B cell (primary cell): ENCODE results near the gene CDH13. TPM values are rescaled to one million over a fixed set of nuclear protein-coding genes. Genes with fewer than 3 reads are reported as not detected.
A peak's percentile ranks its signal among the peaks of the same experiment; 100 is the strongest.

Experiments
- ATAC-seq: fragments of 200-7000 bp; cut with Tn5 transposase; one replicate; pipeline ENCODE4 v1.10.0; 2021; ENCODE audit warnings: low read depth, mild to moderate bottlenecking, moderate number of reproducible peaks, moderate library complexity
- CTCF ChIA-PET: fragments of 350-600 bp; sonication (Branson Sonifier 250); formaldehyde crosslinking; loops from one replicate; lab custom pipeline; 2021; ENCODE audit warnings: antibody characterized with exemption, inconsistent platforms; lab: Charles Lee
- POLR2A ChIA-PET: fragments of 350-600 bp; sonication (Branson Sonifier 250); formaldehyde crosslinking; loops from one replicate; lab custom pipeline; 2021; ENCODE audit warnings: antibody characterized with exemption; lab: Charles Lee
- DNase-seq: peaks from one replicate; pipeline ENCODE4 v3.0.0; 2013
- H2AFZ ChIP-seq: 2 replicates; pipeline ENCODE4 v1.6.1; 2012; ENCODE audit warnings: mild to moderate bottlenecking, low read depth, low read length; ENCODE audit not compliant: insufficient read depth, poor library complexity, severe bottlenecking
- H3K27ac ChIP-seq, 2 donors: 1 replicate in 1 of 2; 2 replicates in 1 of 2; pipeline ENCODE4 v1.5.1; 2012 to 2013; ENCODE audit warnings: low read length in 2 of 2, mild to moderate bottlenecking in 2 of 2, moderate library complexity in 1 of 2
- H3K27me3 ChIP-seq, 4 experiments: fragments of 200-600 bp in 1 of 4; sonication (generic) in 1 of 4; replicated peaks in 1 of 4; 1 replicate in 2 of 4; 2 replicates in 2 of 4; pipeline versions ENCODE4 v1.6.1 to v1.7.0; 2013 to 2016; ENCODE audit warnings: low read length in 3 of 4, mild to moderate bottlenecking in 2 of 4, mixed read lengths in 1 of 4, moderate library complexity in 1 of 4; ENCODE audit not compliant: insufficient read depth in 4 of 4, control insufficient read depth in 3 of 4; ENCODE audit errors: control extremely low read depth in 1 of 4
- H3K36me3 ChIP-seq, 2 experiments: replicated peaks in 1 of 2; 1 replicate in 1 of 2; 2 replicates in 1 of 2; pipeline versions ENCODE4 v1.6.1 to v1.7.1; 2013; ENCODE audit warnings: low read length in 1 of 2; ENCODE audit not compliant: insufficient read depth in 2 of 2, control insufficient read depth in 1 of 2; ENCODE audit errors: control extremely low read depth in 1 of 2, extremely low read depth in 1 of 2
- H3K4me1 ChIP-seq, 2 donors: fragments of 200-600 bp in 1 of 2; sonication (generic) in 1 of 2; 1 replicate in 1 of 2; 2 replicates in 1 of 2; pipeline versions ENCODE4 v1.5.1 to v1.6.1; 2013 to 2017; ENCODE audit warnings: low read length in 2 of 2; ENCODE audit not compliant: control insufficient read depth in 2 of 2, insufficient read depth in 2 of 2
- H3K4me2 ChIP-seq: replicated peaks from 2 replicates; pipeline ENCODE3; 2012; ENCODE audit warnings: mild to moderate bottlenecking, low read depth, low read length; ENCODE audit not compliant: poor library complexity, severe bottlenecking
- H3K4me3 ChIP-seq, 5 experiments: fragments of 200-600 bp in 1 of 5; sonication (generic) in 1 of 5; 1 replicate in 3 of 5; 2 replicates in 2 of 5; pipeline versions ENCODE4 v1.5.1 to v1.7.0; 2011 to 2016; ENCODE audit warnings: low read length in 4 of 5, mild to moderate bottlenecking in 4 of 5, low read depth in 2 of 5, control low read depth in 1 of 5, moderate library complexity in 1 of 5; ENCODE audit not compliant: insufficient read depth in 1 of 5; ENCODE audit errors: control extremely low read depth in 1 of 5, extremely low read depth in 1 of 5
- H3K79me2 ChIP-seq: fragments of 200-600 bp; sonication (generic); one replicate; pipeline ENCODE4 v1.6.0; 2016; ENCODE audit warnings: low read length; ENCODE audit not compliant: control insufficient read depth, insufficient read depth
- H3K9ac ChIP-seq: fragments of 200-600 bp; sonication (generic); 2 replicates; pipeline ENCODE4 v1.6.1; 2017; ENCODE audit warnings: mild to moderate bottlenecking, low read length, moderate library complexity
- H3K9me3 ChIP-seq, 3 donors: one replicate each; pipeline versions ENCODE4 v1.6.1 to v1.7.1; 2013; ENCODE audit warnings: low read length in 2 of 3; ENCODE audit not compliant: control insufficient read depth in 2 of 3, insufficient read depth in 1 of 3; ENCODE audit errors: control extremely low read depth in 1 of 3
- H4K20me1 ChIP-seq: 2 replicates; pipeline ENCODE4 v1.6.0; 2012; ENCODE audit warnings: mild to moderate bottlenecking, low read length; ENCODE audit not compliant: insufficient read depth, control insufficient read depth, poor library complexity, severe bottlenecking
- H3K27ac Mint-ChIP-seq: one replicate; pipeline ENCODE4 v1.8.0; 2021; ENCODE audit warnings: mixed read lengths
- H3K27me3 Mint-ChIP-seq: one replicate; pipeline ENCODE4 v1.8.0; 2021; ENCODE audit warnings: mixed read lengths
- H3K4me1 Mint-ChIP-seq: one replicate; pipeline ENCODE4 v1.8.0; 2021; ENCODE audit warnings: mixed read lengths
- H3K4me3 Mint-ChIP-seq: one replicate; pipeline ENCODE4 v1.8.0; 2021; ENCODE audit warnings: mixed read lengths
- H3K9me3 Mint-ChIP-seq: one replicate; pipeline ENCODE4 v1.8.0; 2022; ENCODE audit warnings: mixed read lengths; ENCODE audit not compliant: insufficient read depth
- EZH2 ChIP-seq: IDR thresholded peaks from 2 replicates; pipeline ENCODE4 v1.6.1; 2012; ENCODE audit warnings: borderline replicate concordance, low read depth, mild to moderate bottlenecking, moderate library complexity, low read length; ENCODE audit not compliant: insufficient read depth, poor library complexity, severe bottlenecking
- WGBS: methylation state at CpG from one replicate; pipeline ENCODE4 v1.1.5; 2013; ENCODE audit warnings: missing lambda C conversion rate; ENCODE audit not compliant: insufficient coverage; 5-methylcytosine and 5-hydroxymethylcytosine counted together
- intact Hi-C: fragments of 100-400 bp; cut with micrococcal nuclease; formaldehyde crosslinking; loops from one replicate; pipeline ENCODE4 v1.10.0; 2022
- polyA plus RNA-seq: library from polyadenylated mRNA; depleted of rRNA; stranded (reverse); fragments of >200 nt; gene quantifications from 2 replicates; pipeline ENCODE4 v1.2.3, GENCODE V29; 2012
- total RNA-seq, 2 donors: library from RNA; stranded (reverse); fragments of 120-200 nt in 1 of 2; gene quantifications; 1 replicate in 1 of 2; 2 replicates in 1 of 2; pipeline versions ENCODE4 v1.2.3 to v1.2.4, GENCODE V29; 2013 to 2022
- TF ChIP-seq, protein P1 (sequence below): fragments of 200-600 bp; IDR thresholded peaks from one replicate; pipeline ENCODE4 v1.8.0; 2022; ENCODE audit warnings: antibody characterized with exemption, mild to moderate bottlenecking

The CDH13 gene
- total and polyA plus RNA-seq, 2 donors (not counting 1 experiment from before 2014, with no cell fraction given): not detected

DNA sequence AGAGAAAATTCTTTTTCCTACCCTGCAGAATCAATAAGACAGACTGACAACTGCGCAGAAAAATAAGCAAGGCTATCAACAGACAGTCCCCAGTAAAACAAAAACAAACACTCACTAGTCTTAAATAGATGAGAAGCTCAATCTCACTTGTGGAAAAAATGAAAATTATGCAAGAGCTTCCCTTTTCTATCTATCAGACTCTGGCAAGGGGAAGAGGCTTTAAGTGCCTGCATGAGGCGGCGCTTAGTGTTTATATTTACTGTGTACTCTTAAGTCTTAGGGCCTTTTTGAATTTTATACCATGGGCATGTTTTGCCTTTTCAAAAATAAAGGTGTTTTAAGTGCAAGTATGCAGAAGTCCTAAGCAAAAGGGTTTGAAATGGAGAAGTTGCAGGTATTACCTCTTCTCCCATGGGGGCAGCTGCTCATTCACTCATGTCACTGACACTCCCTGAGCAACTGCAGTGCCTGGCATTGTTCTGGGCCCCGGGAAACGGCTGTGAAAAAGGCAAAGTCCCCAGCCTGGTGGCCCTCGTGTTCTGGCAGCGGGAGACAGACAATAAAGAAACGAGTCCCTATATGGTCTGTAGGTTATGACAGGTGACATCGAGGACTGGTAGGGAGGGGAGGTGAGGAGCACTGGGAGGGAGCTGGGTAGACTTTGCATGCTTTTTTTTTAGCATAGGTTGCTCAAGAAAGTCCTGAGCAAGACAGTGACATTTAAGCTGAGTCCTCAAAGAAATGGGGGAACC lies 1216.2 kb downstream of the CDH13 start:
- ATAC-seq (peak; percentile 89), DNase-seq (peak; percentile 79)
- peak overlapping the region; percentile 81 for H3K4me2 ChIP-seq
- intact Hi-C loops: loop anchor here (1.0 to 5.0 kb wide), 3 partner anchors 34 to 56 kb away; partner anchors contain the start of genes HSBP1 and MLYCD
- H2AFZ ChIP-seq: peak overlapping the region; percentile 47
- 7% methylated on average over 8 of the region's 9 CpGs for WGBS
- H3K27me3 Mint-ChIP-seq: peaks cover 3% of the 10 kb centered on the region
- no peaks in the 10 kb centered on the region for H3K27me3 ChIP-seq
- ChIA-PET CTCF (interaction anchor here (2.3 to 3.8 kb wide), 2 partner anchors 10 to 17 kb away, joined by 7 to 37 read pairs; no protein-coding TSS in a partner anchor), POLR2A (interaction anchor here (0.6 to 1.9 kb wide), 3 partner anchors 37 to 57 kb away, joined by 3 to 7 read pairs (median 4); partner anchors contain the start of gene MLYCD)
- no peaks in the 10 kb centered on the region for H4K20me1 ChIP-seq
- H3K9ac ChIP-seq: peak overlapping the region; percentile 29
- no peaks in the 10 kb centered on the region for H3K9me3 Mint-ChIP-seq
- H3K4me1 ChIP-seq: peaks cover 42 to 48% of the 10 kb centered on the region in 2 donors
- no peaks in the 10 kb centered on the region for H3K36me3 ChIP-seq
- peak overlapping the region; percentile 90 for H3K27ac Mint-ChIP-seq
- H3K4me3 ChIP-seq: peak overlapping the region in 3 of 5 experiments; percentile 15 to 47 (median 21)
- peak overlapping the region; percentile 71 for H3K4me3 Mint-ChIP-seq
- TF ChIP-seq, protein P1, sequence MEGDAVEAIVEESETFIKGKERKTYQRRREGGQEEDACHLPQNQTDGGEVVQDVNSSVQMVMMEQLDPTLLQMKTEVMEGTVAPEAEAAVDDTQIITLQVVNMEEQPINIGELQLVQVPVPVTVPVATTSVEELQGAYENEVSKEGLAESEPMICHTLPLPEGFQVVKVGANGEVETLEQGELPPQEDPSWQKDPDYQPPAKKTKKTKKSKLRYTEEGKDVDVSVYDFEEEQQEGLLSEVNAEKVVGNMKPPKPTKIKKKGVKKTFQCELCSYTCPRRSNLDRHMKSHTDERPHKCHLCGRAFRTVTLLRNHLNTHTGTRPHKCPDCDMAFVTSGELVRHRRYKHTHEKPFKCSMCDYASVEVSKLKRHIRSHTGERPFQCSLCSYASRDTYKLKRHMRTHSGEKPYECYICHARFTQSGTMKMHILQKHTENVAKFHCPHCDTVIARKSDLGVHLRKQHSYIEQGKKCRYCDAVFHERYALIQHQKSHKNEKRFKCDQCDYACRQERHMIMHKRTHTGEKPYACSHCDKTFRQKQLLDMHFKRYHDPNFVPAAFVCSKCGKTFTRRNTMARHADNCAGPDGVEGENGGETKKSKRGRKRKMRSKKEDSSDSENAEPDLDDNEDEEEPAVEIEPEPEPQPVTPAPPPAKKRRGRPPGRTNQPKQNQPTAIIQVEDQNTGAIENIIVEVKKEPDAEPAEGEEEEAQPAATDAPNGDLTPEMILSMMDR: no peak
- TF ChIP-seq EZH2: no peak
- peaks cover 47% of the 10 kb centered on the region for H3K4me1 Mint-ChIP-seq
- H3K27ac ChIP-seq: peak overlapping the region; percentile 63 to 65
- no peaks in the 10 kb centered on the region for H3K79me2 ChIP-seq
- H3K9me3 ChIP-seq: peaks cover 0 to 3% (median 0%) of the 10 kb centered on the region in 3 donors
